Measurements from ENCODE around the gene IGFBP7. TPM values are rescaled to one million over a fixed set of nuclear protein-coding genes. Genes with fewer than 3 reads are reported as not detected.
A peak's percentile ranks its signal among the peaks of the same experiment; 100 is the strongest.

The IGFBP7 gene
- total RNA-seq, result not detected

GRCh38 chr4:57109847-57110639 lies at the start of gene IGFBP7:
Gene IGFBP7 (minus strand): TSS chr4:57110385. CDS start chr4:57110351, 34 bp downstream.
- CTCF ChIA-PET, result interaction anchor here (1.5 kb wide), 1 partner anchor 53 kb away, joined by 6 read pairs; no protein-coding TSS in a partner anchor
- Mint-ChIP-seq H3K4me1 (peaks cover 20% of the 10 kb centered on the region), H3K27ac (no peak within 1 kb of the TSS), H3K36me3 (ENCODE audit: low read depth) (peaks cover 2% of the 10 kb centered on the region), H3K27me3 (peaks cover 67% of the 10 kb centered on the region), H3K4me3 (peak within 1 kb of the TSS; percentile 69), H3K9me3 (no peaks in the 10 kb centered on the region)
- DNase-seq, result no peak
- POLR2A ChIA-PET, result no interaction called here

- no peak for DNase-seq
- Mint-ChIP-seq H3K27ac (no peak overlapping the region), H3K9me3 (no peaks in the 10 kb centered on the region), H3K27me3 (peaks cover 16% of the 10 kb centered on the region), H3K4me1 (peaks cover 12% of the 10 kb centered on the region), H3K4me3 (no peak overlapping the region), H3K36me3 (ENCODE audit: low read depth) (no peaks in the 10 kb centered on the region)
- ChIA-PET POLR2A (no interaction called here), CTCF (no interaction called here)
These were observed 49.7 kb upstream of the IGFBP7 start for GRCh38 chr4:57159866-57160265.

- Mint-ChIP-seq H3K9me3 (no peaks in the 10 kb centered on the region), H3K27me3 (peaks cover 11% of the 10 kb centered on the region), H3K36me3 (ENCODE audit: low read depth) (no peaks in the 10 kb centered on the region), H3K4me3 (no peak overlapping the region), H3K4me1 (peaks cover 5% of the 10 kb centered on the region), H3K27ac (no peak overlapping the region)
- ChIA-PET CTCF (no interaction called here), POLR2A (no interaction called here)
- no peak for DNase-seq
These were observed 48.6 kb upstream of the IGFBP7 start for GRCh38 chr4:57158762-57159161.

GRCh38 chr4:57158221-57158620 lies 48.0 kb upstream of the IGFBP7 start:
- Mint-ChIP-seq H3K27ac (no peak overlapping the region), H3K9me3 (no peaks in the 10 kb centered on the region), H3K36me3 (ENCODE audit: low read depth) (no peaks in the 10 kb centered on the region), H3K4me1 (peaks cover 2% of the 10 kb centered on the region), H3K4me3 (no peak overlapping the region), H3K27me3 (peaks cover 14% of the 10 kb centered on the region)
- DNase-seq, result no peak
- ChIA-PET POLR2A (no interaction called here), CTCF (no interaction called here)

- no peaks in the 10 kb centered on the region for H3K9me3 Mint-ChIP-seq
- no peak for DNase-seq
- H3K4me1 Mint-ChIP-seq, result no peaks in the 10 kb centered on the region
- ChIA-PET POLR2A (no interaction called here), CTCF (no interaction called here)
- H3K36me3 Mint-ChIP-seq (ENCODE audit: low read depth), result no peaks in the 10 kb centered on the region
- H3K4me3 Mint-ChIP-seq, result no peak overlapping the region
- H3K27ac Mint-ChIP-seq, result no peak overlapping the region
- peaks cover 10% of the 10 kb centered on the region for H3K27me3 Mint-ChIP-seq
These were observed 47.5 kb upstream of the IGFBP7 start for GRCh38 chr4:57157596-57158137.

GRCh38 chr4:57156242-57156990 lies 46.2 kb upstream of the IGFBP7 start:
- POLR2A ChIA-PET, result no interaction called here
- no peaks in the 10 kb centered on the region for H3K36me3 Mint-ChIP-seq (ENCODE audit: low read depth)
- no peak overlapping the region for H3K4me3 Mint-ChIP-seq
- no peak for DNase-seq
- H3K27ac Mint-ChIP-seq, result no peak overlapping the region
- CTCF ChIA-PET, result interaction anchor here (1.7 kb wide), 1 partner anchor 8 kb away, joined by 6 read pairs; no protein-coding TSS in a partner anchor
- peaks cover 9% of the 10 kb centered on the region for H3K27me3 Mint-ChIP-seq
- H3K4me1 Mint-ChIP-seq, result no peaks in the 10 kb centered on the region
- H3K9me3 Mint-ChIP-seq, result no peaks in the 10 kb centered on the region

- ChIA-PET POLR2A (no interaction called here), CTCF (interaction anchor here (1.7 to 3.2 kb wide), 2 partner anchors 9 to 10 kb away, joined by 6 to 16 read pairs; no protein-coding TSS in a partner anchor)
- H3K27me3 Mint-ChIP-seq, result peaks cover 9% of the 10 kb centered on the region
- H3K27ac Mint-ChIP-seq, result no peak overlapping the region
- no peaks in the 10 kb centered on the region for H3K9me3 Mint-ChIP-seq
- no peak for DNase-seq
- no peaks in the 10 kb centered on the region for H3K36me3 Mint-ChIP-seq (ENCODE audit: low read depth)
- H3K4me3 Mint-ChIP-seq, result no peak overlapping the region
- no peaks in the 10 kb centered on the region for H3K4me1 Mint-ChIP-seq
These were observed 44.7 kb upstream of the IGFBP7 start for GRCh38 chr4:57154926-57155325.

GRCh38 chr4:57154191-57154590 lies 44.0 kb upstream of the IGFBP7 start:
- H3K9me3 Mint-ChIP-seq, result no peaks in the 10 kb centered on the region
- no peaks in the 10 kb centered on the region for H3K36me3 Mint-ChIP-seq (ENCODE audit: low read depth)
- no peak overlapping the region for H3K4me3 Mint-ChIP-seq
- H3K27me3 Mint-ChIP-seq, result peaks cover 7% of the 10 kb centered on the region
- no peak for DNase-seq
- POLR2A ChIA-PET, result no interaction called here
- no peak overlapping the region for H3K27ac Mint-ChIP-seq
- CTCF ChIA-PET, result interaction anchor here (3.2 kb wide), 1 partner anchor 9 kb away, joined by 16 read pairs; no protein-coding TSS in a partner anchor
- H3K4me1 Mint-ChIP-seq, result no peaks in the 10 kb centered on the region

- CTCF ChIA-PET, result interaction anchor here (3.2 kb wide), 1 partner anchor 10 kb away, joined by 16 read pairs; no protein-coding TSS in a partner anchor
- Mint-ChIP-seq H3K4me1 (no peaks in the 10 kb centered on the region), H3K4me3 (no peak overlapping the region), H3K36me3 (ENCODE audit: low read depth) (no peaks in the 10 kb centered on the region), H3K9me3 (no peaks in the 10 kb centered on the region), H3K27ac (no peak overlapping the region), H3K27me3 (peaks cover 7% of the 10 kb centered on the region)
- DNase-seq, result no peak
- POLR2A ChIA-PET, result no interaction called here
These were observed 43.0 kb upstream of the IGFBP7 start for GRCh38 chr4:57153207-57153606.

- ChIA-PET POLR2A (no interaction called here), CTCF (interaction anchor here (3.2 kb wide), 1 partner anchor 12 kb away, joined by 16 read pairs; no protein-coding TSS in a partner anchor)
- Mint-ChIP-seq H3K27me3 (peaks cover 7% of the 10 kb centered on the region), H3K4me1 (no peaks in the 10 kb centered on the region), H3K9me3 (no peaks in the 10 kb centered on the region), H3K27ac (no peak overlapping the region), H3K4me3 (no peak overlapping the region), H3K36me3 (ENCODE audit: low read depth) (no peaks in the 10 kb centered on the region)
- DNase-seq, result no peak
These were observed 41.3 kb upstream of the IGFBP7 start for GRCh38 chr4:57151481-57151880.

- H3K4me3 Mint-ChIP-seq, result no peak overlapping the region
- ChIA-PET CTCF (interaction anchor here (2.8 kb wide), 1 partner anchor 13 kb away, joined by 15 read pairs; no protein-coding TSS in a partner anchor), POLR2A (interaction anchor here (1.4 kb wide), 1 partner anchor 13 kb away, joined by 3 read pairs; no protein-coding TSS in a partner anchor)
- peaks cover 9% of the 10 kb centered on the region for H3K27me3 Mint-ChIP-seq
- H3K27ac Mint-ChIP-seq, result no peak overlapping the region
- no peak for DNase-seq
- H3K9me3 Mint-ChIP-seq, result no peaks in the 10 kb centered on the region
- H3K36me3 Mint-ChIP-seq (ENCODE audit: low read depth), result no peaks in the 10 kb centered on the region
- no peaks in the 10 kb centered on the region for H3K4me1 Mint-ChIP-seq
These were observed 39.6 kb upstream of the IGFBP7 start for GRCh38 chr4:57149833-57150232.

GRCh38 chr4:57148831-57149505 lies 38.8 kb upstream of the IGFBP7 start:
- ChIA-PET CTCF (interaction anchor here (2.8 kb wide), 1 partner anchor 14 kb away, joined by 15 read pairs; no protein-coding TSS in a partner anchor), POLR2A (interaction anchor here (1.4 kb wide), 1 partner anchor 14 kb away, joined by 3 read pairs; no protein-coding TSS in a partner anchor)
- Mint-ChIP-seq H3K27me3 (peaks cover 9% of the 10 kb centered on the region), H3K4me1 (no peaks in the 10 kb centered on the region), H3K36me3 (ENCODE audit: low read depth) (no peaks in the 10 kb centered on the region), H3K9me3 (no peaks in the 10 kb centered on the region), H3K4me3 (no peak overlapping the region), H3K27ac (no peak overlapping the region)
- no peak for DNase-seq
